H9 (cell line): ENCODE measurements around the gene ATP11B. TPM values are rescaled to one million over a fixed set of nuclear protein-coding genes. Genes with fewer than 3 reads are reported as not detected.

Source experiments
- DNase-seq: peaks from one replicate; pipeline ENCODE4 v3.0.0-alpha.2; 2017
- H2AFZ ChIP-seq: one replicate; pipeline ENCODE4 v1.6.1; 2013; ENCODE audit warnings: mild to moderate bottlenecking, low read length, control low read depth, moderate library complexity
- H2AK5ac ChIP-seq: 2 replicates; pipeline ENCODE4 v1.6.1; 2013; ENCODE audit warnings: low read length, control low read depth, mixed read lengths; ENCODE audit not compliant: insufficient read length
- H2BK120ac ChIP-seq: one replicate; pipeline ENCODE4 v1.6.1; 2013; ENCODE audit warnings: low read depth, mild to moderate bottlenecking, low read length, control low read depth, inconsistent platforms; ENCODE audit not compliant: poor library complexity, severe bottlenecking
- H2BK12ac ChIP-seq: 2 replicates; pipeline ENCODE4 v1.6.1; 2013; ENCODE audit warnings: low read length, control low read depth, mixed read lengths, low read depth; ENCODE audit not compliant: insufficient read length
- H2BK15ac ChIP-seq: 2 replicates; pipeline ENCODE4 v1.6.1; 2013; ENCODE audit warnings: low read depth, low read length, control low read depth
- H2BK20ac ChIP-seq: one replicate; pipeline ENCODE4 v1.6.1; 2013; ENCODE audit warnings: low read depth, mild to moderate bottlenecking, low read length, control low read depth, inconsistent platforms; ENCODE audit not compliant: poor library complexity, severe bottlenecking
- H2BK5ac ChIP-seq: 2 replicates; pipeline ENCODE4 v1.6.1; 2013; ENCODE audit warnings: low read length, control low read depth, mixed read lengths; ENCODE audit not compliant: insufficient read length
- H3K14ac ChIP-seq: 2 replicates; pipeline ENCODE4 v1.6.1; 2013; ENCODE audit warnings: low read length, control low read depth; ENCODE audit not compliant: insufficient read depth
- H3K18ac ChIP-seq: 2 replicates; pipeline ENCODE4 v1.6.1; 2013; ENCODE audit warnings: low read depth, mild to moderate bottlenecking, mixed read lengths, low read length, control low read depth; ENCODE audit not compliant: insufficient read length
- H3K23ac ChIP-seq: 2 replicates; pipeline ENCODE4 v1.6.1; 2013; ENCODE audit warnings: low read length, control low read depth, mixed read lengths, low read depth; ENCODE audit not compliant: insufficient read length
- H3K23me2 ChIP-seq: 2 replicates; pipeline ENCODE4 v1.6.1; 2013; ENCODE audit warnings: low read depth, mild to moderate bottlenecking, mixed read lengths, low read length, control low read depth; ENCODE audit not compliant: insufficient read length, poor library complexity, severe bottlenecking
- H3K27ac ChIP-seq: 2 replicates; pipeline ENCODE4 v1.5.1; 2013; ENCODE audit warnings: low read length, control low read depth, mixed read lengths, low read depth; ENCODE audit not compliant: insufficient read length
- H3K27me3 ChIP-seq: 2 replicates; pipeline ENCODE4 v1.6.1; 2013; ENCODE audit warnings: low read length, control low read depth, inconsistent platforms; ENCODE audit not compliant: insufficient read depth
- H3K4ac ChIP-seq: 2 replicates; pipeline ENCODE4 v1.6.1; 2013; ENCODE audit warnings: low read depth, mild to moderate bottlenecking, control low read depth, inconsistent platforms, low read length, moderate library complexity
- H3K4me1 ChIP-seq: 2 replicates; pipeline ENCODE4 v1.6.1; 2013; ENCODE audit warnings: low read length, control low read depth, inconsistent platforms; ENCODE audit not compliant: insufficient read depth
- H3K4me2 ChIP-seq: 2 replicates; pipeline ENCODE4 v1.6.1; 2013; ENCODE audit warnings: low read length, control low read depth, mixed read lengths; ENCODE audit not compliant: insufficient read length, insufficient read depth
- H3K56ac ChIP-seq: 2 replicates; pipeline ENCODE4 v1.6.1; 2013; ENCODE audit warnings: low read depth, mild to moderate bottlenecking, mixed read lengths, low read length, control low read depth; ENCODE audit not compliant: insufficient read length
- H3K79me1 ChIP-seq: 2 replicates; pipeline ENCODE4 v1.6.1; 2013; ENCODE audit warnings: low read depth, mild to moderate bottlenecking, moderate library complexity, low read length, control low read depth, inconsistent platforms; ENCODE audit not compliant: insufficient read depth, poor library complexity, severe bottlenecking
- H3K79me2 ChIP-seq: 2 replicates; pipeline ENCODE4 v1.6.1; 2013; ENCODE audit warnings: low read length, control low read depth, inconsistent platforms; ENCODE audit not compliant: insufficient read depth
- H3K9ac ChIP-seq: 2 replicates; pipeline ENCODE4 v1.6.1; 2013; ENCODE audit warnings: low read length, control low read depth, mixed read lengths; ENCODE audit not compliant: insufficient read length; ENCODE audit errors: extremely low read depth
- H3K9me3 ChIP-seq: one replicate; pipeline ENCODE4 v1.6.1; 2013; ENCODE audit warnings: low read depth, low read length, inconsistent platforms; ENCODE audit not compliant: control insufficient read depth
- H3T11ph ChIP-seq: one replicate; pipeline ENCODE4 v1.6.1; 2013; ENCODE audit warnings: mild to moderate bottlenecking, low read length, control low read depth, inconsistent platforms
- H4K20me1 ChIP-seq: one replicate; pipeline ENCODE4 v1.6.1; 2013; ENCODE audit not compliant: control insufficient read depth, insufficient read length, insufficient read depth
- H4K5ac ChIP-seq: 2 replicates; pipeline ENCODE4 v1.6.1; 2013; ENCODE audit warnings: low read depth, mild to moderate bottlenecking, mixed read lengths, low read length, control low read depth; ENCODE audit not compliant: insufficient read length
- H4K8ac ChIP-seq: replicated peaks from 2 replicates; pipeline ENCODE4 v1.6.1; 2013; ENCODE audit warnings: low read length, control low read depth, mixed read lengths, low read depth; ENCODE audit not compliant: insufficient read length
- H4K91ac ChIP-seq: 2 replicates; pipeline ENCODE4 v1.6.1; 2013; ENCODE audit warnings: low read depth, mild to moderate bottlenecking, moderate library complexity, mixed read lengths, low read length, control low read depth; ENCODE audit not compliant: insufficient read length
- H3K27ac Mint-ChIP-seq, 3 experiments: 2 replicates in 2 of 3; 3 replicates in 1 of 3; pipeline ENCODE4 v1.8.0; 2020 to 2021; ENCODE audit warnings: mixed read lengths in 3 of 3, mild to moderate bottlenecking in 1 of 3, moderate library complexity in 1 of 3
- H3K27me3 Mint-ChIP-seq: 2 replicates; pipeline ENCODE4 v1.8.0; 2021; ENCODE audit warnings: low read depth, mild to moderate bottlenecking, moderate library complexity, mixed read lengths
- H3K36me3 Mint-ChIP-seq, 3 experiments: 2 replicates in 2 of 3; 3 replicates in 1 of 3; pipeline ENCODE4 v1.8.0; 2020 to 2021; ENCODE audit warnings: low read depth in 3 of 3, mixed read lengths in 3 of 3; ENCODE audit not compliant: insufficient read depth in 1 of 3
- H3K4me1 Mint-ChIP-seq, 2 experiments: 2 replicates each; pipeline ENCODE4 v1.8.0; 2020; ENCODE audit warnings: mixed read lengths in 2 of 2
- H3K4me3 Mint-ChIP-seq, 2 experiments: 2 replicates in 1 of 2; 3 replicates in 1 of 2; pipeline ENCODE4 v1.8.0; 2020 to 2021; ENCODE audit warnings: mild to moderate bottlenecking in 2 of 2, mixed read lengths in 2 of 2, moderate library complexity in 1 of 2
- H3K9me3 Mint-ChIP-seq, 2 experiments: 2 replicates in 1 of 2; 3 replicates in 1 of 2; pipeline ENCODE4 v1.8.0; 2020; ENCODE audit warnings: mild to moderate bottlenecking in 2 of 2, mixed read lengths in 2 of 2, moderate library complexity in 1 of 2
- WGBS: extraction: QIAGEN DNeasy Blood & Tissue Kit; methylation state at CpG from one replicate; pipeline ENCODE4 v1.1.7; 2013; ENCODE audit warnings: missing lambda C conversion rate, low lambda C conversion rate, mixed read lengths; ENCODE audit not compliant: insufficient read length; ENCODE audit errors: extremely low coverage; 5-methylcytosine and 5-hydroxymethylcytosine counted together
- long read RNA-seq: library from polyadenylated mRNA; unstranded; transcript quantifications from one replicate; pipeline ENCODE4 v2.0.0, GENCODE V29; 2020
- total RNA-seq: library from RNA; stranded (reverse); gene quantifications from 2 replicates; pipeline ENCODE4 v1.2.1, GENCODE V29; 2021
- TF ChIP-seq, protein P1 (sequence below): fragments of 200-600 bp; sonication (generic); conservative IDR thresholded peaks from 3 replicates; pipeline ENCODE4 v1.8.0; 2021; ENCODE audit warnings: antibody characterized with exemption, mild to moderate bottlenecking

Gene ATP11B
- 28.8 and 30.0 TPM in 2 replicates for total RNA-seq
- long read RNA-seq, full-length matches to known transcripts = 5 of 13 reads
- long read RNA-seq, partial matches to known transcripts = 5 of 13 reads
- long read RNA-seq, other reads (novel, unspliced or antisense) = 3 of 13 reads

- H3K18ac ChIP-seq = peak within 1 kb of the TSS; percentile 33
- TF ChIP-seq, protein P1, sequence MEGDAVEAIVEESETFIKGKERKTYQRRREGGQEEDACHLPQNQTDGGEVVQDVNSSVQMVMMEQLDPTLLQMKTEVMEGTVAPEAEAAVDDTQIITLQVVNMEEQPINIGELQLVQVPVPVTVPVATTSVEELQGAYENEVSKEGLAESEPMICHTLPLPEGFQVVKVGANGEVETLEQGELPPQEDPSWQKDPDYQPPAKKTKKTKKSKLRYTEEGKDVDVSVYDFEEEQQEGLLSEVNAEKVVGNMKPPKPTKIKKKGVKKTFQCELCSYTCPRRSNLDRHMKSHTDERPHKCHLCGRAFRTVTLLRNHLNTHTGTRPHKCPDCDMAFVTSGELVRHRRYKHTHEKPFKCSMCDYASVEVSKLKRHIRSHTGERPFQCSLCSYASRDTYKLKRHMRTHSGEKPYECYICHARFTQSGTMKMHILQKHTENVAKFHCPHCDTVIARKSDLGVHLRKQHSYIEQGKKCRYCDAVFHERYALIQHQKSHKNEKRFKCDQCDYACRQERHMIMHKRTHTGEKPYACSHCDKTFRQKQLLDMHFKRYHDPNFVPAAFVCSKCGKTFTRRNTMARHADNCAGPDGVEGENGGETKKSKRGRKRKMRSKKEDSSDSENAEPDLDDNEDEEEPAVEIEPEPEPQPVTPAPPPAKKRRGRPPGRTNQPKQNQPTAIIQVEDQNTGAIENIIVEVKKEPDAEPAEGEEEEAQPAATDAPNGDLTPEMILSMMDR = no peak
- H3K4ac ChIP-seq = no peak within 1 kb of the TSS
- no peak within 1 kb of the TSS for H3K56ac ChIP-seq
- peak within 1 kb of the TSS; percentile 100 for H3K4me2 ChIP-seq
- H3K27ac ChIP-seq = no peak within 1 kb of the TSS
- no peak within 1 kb of the TSS for H3T11ph ChIP-seq
- peak within 1 kb of the TSS; percentile 96 to 99 for H3K4me3 Mint-ChIP-seq
- H3K23ac ChIP-seq = no peak within 1 kb of the TSS
- peaks cover 0 to 3% (median 0%) of the 10 kb centered on the region in 3 experiments; a peak in 1 of 7 replicates for H3K36me3 Mint-ChIP-seq
- H4K91ac ChIP-seq = no peak within 1 kb of the TSS
- no peaks in the 10 kb centered on the region; a peak in 1 of 5 replicates for H3K9me3 Mint-ChIP-seq
- H3K79me2 ChIP-seq = no peaks in the 10 kb centered on the region
- no peak within 1 kb of the TSS for H2AK5ac ChIP-seq
- H3K9ac ChIP-seq = peak within 1 kb of the TSS; percentile 93
- H2BK5ac ChIP-seq = no peak within 1 kb of the TSS
- no peak within 1 kb of the TSS for H4K5ac ChIP-seq
- H3K27me3 ChIP-seq = no peaks in the 10 kb centered on the region
- H2BK120ac ChIP-seq = no peak within 1 kb of the TSS
- no peak within 1 kb of the TSS for H2BK12ac ChIP-seq
- H4K20me1 ChIP-seq = no peaks in the 10 kb centered on the region
- H3K4me1 ChIP-seq = no peaks in the 10 kb centered on the region
- no peak within 1 kb of the TSS for H2AFZ ChIP-seq
- peak within 1 kb of the TSS; percentile 66 for H3K14ac ChIP-seq
- H2BK20ac ChIP-seq = no peak within 1 kb of the TSS
- H3K4me1 Mint-ChIP-seq = peaks cover 13 to 20% of the 10 kb centered on the region in 2 experiments
- WGBS = no CpG with 5 or more reads among the region's 74 CpGs
- no peak within 1 kb of the TSS for H2BK15ac ChIP-seq
- peak within 1 kb of the TSS; percentile 79 to 97 (median 97); a peak in 6 of 7 replicates for H3K27ac Mint-ChIP-seq
- peak; percentile 71 for DNase-seq
- H3K79me1 ChIP-seq = no peaks in the 10 kb centered on the region
- peaks cover 8% of the 10 kb centered on the region for H3K23me2 ChIP-seq
- H3K27me3 Mint-ChIP-seq = peaks cover 13% of the 10 kb centered on the region
- no peaks in the 10 kb centered on the region for H3K9me3 ChIP-seq
- no peak within 1 kb of the TSS for H4K8ac ChIP-seq
These were observed at the start of gene ATP11B for GRCh38 chr3:182792901-182793662. ATP11B (plus strand) TSS chr3:182793504; CDS start chr3:182793760, 256 bp downstream.
